ENCODE data around the gene EML5. TPM values are rescaled to one million over a fixed set of nuclear protein-coding genes. Genes with fewer than 3 reads are reported as not detected.

EML5 gene
- total RNA-seq, 3 donors from 2014 or later: 1.3 to 4.1 (median 1.4) TPM

DNA sequence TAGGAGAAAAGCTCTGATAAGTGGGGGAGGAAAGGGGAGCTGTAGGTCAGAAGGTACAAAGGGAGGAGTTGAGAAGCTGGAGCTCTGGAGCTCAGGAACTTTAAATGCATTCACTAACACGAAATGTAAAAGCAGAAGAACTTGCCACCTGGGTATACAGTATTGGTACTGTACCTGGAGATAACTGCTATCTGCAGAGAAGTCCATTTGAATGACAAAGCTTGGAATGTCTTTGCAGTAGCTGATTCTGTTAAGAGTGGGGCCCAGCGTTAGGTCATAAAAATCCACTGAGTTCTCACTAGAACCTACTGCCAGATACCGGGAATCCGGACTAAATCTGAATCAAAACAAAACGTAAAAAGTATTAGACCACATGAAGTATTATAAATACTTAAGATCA is 174.3 kb downstream of the EML5 start:
- no peak for TF ChIP-seq CTCF (IDR thresholded peaks at IDR 0.05)
- Histone ChIP-seq H3K36me3 (ENCODE audit: low read depth) (no peaks in the 10 kb centered on the region), H3K9me3 (no peaks in the 10 kb centered on the region), H3K4me3 (no peak overlapping the region), H3K4me1 (ENCODE audit: low read depth) (no peaks in the 10 kb centered on the region)
- ATAC-seq: no peak
- intact Hi-C loops (cut with DNase I, micrococcal nuclease): no loop called here
- no peak for DNase-seq

- no peak for DNase-seq
- no peaks in the 10 kb centered on the region for H3K4me1 ChIP-seq (ENCODE audit: low read depth)
- intact Hi-C loops (cut with DNase I, micrococcal nuclease): no loop called here
- no peaks in the 10 kb centered on the region for H3K36me3 ChIP-seq (ENCODE audit: low read depth)
- H3K4me3 ChIP-seq: no peak overlapping the region
- TF ChIP-seq CTCF (IDR thresholded peaks at IDR 0.05): no peak
- H3K9me3 ChIP-seq: no peaks in the 10 kb centered on the region
- no peak for ATAC-seq
Observed at GRCh38 chr14:88617479-88617878, 175.3 kb downstream of the EML5 start.

DNA sequence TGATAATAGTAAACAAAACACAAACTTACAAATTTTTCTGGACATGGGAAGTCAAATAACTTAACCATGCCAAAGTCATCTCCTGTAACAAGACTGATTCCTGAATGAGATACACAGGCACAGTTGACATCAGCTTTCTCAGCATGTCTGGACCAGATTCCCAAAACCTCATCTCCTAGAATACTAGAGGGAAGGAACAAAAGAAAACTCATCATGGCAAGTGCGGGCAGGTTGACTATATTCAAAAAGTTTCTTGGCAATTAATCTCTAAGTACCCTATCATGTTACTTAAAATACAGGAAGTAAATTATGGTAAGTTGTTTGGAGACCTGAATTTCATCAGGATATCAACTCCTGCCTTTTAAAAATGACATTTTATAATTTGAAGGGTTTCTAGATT is 176.1 kb downstream of the EML5 start:
- intact Hi-C loops (cut with DNase I, micrococcal nuclease): no loop called here
- Histone ChIP-seq H3K4me1 (ENCODE audit: low read depth) (no peaks in the 10 kb centered on the region), H3K36me3 (ENCODE audit: low read depth) (no peaks in the 10 kb centered on the region), H3K9me3 (no peaks in the 10 kb centered on the region), H3K4me3 (no peak overlapping the region)
- no peak for DNase-seq
- ATAC-seq: no peak
- TF ChIP-seq CTCF (IDR thresholded peaks at IDR 0.05): no peak

- intact Hi-C loops (cut with DNase I, micrococcal nuclease): no loop called here
- ATAC-seq (no peak), DNase-seq (no peak)
- H3K4me3 ChIP-seq: no peak overlapping the region
- TF ChIP-seq CTCF (IDR thresholded peaks at IDR 0.05): no peak
- H3K4me1 ChIP-seq (ENCODE audit: low read depth): no peaks in the 10 kb centered on the region
- peaks cover 8% of the 10 kb centered on the region for H3K36me3 ChIP-seq (ENCODE audit: low read depth)
- H3K9me3 ChIP-seq: no peaks in the 10 kb centered on the region
Observed at GRCh38 chr14:88614218-88614907, 178.4 kb downstream of the EML5 start.

DNA sequence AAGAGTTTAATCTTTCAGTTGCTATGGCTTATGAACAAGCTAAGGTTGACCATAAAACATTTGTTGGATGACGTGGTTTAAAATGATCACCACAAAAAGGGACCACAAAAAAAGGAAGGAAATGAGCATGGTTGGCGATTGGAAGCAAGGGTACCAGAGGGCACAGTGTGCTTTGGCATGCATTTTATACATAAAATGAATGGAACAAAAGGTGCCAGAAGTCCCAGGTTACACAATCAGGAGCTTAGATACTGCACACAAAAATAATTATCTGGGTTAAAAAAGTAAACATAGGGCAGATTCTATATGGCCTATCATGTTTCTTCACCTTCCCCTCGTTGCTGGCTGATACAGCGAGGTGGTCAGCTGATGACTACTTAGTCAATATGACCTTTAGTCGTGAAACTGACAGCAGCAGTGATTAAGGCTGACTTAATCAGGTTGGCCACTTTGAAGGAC is 179.2 kb downstream of the EML5 start:
- Histone ChIP-seq H3K4me3 (no peak overlapping the region), H3K9me3 (no peaks in the 10 kb centered on the region), H3K36me3 (ENCODE audit: low read depth) (peaks cover 8% of the 10 kb centered on the region), H3K4me1 (ENCODE audit: low read depth) (no peaks in the 10 kb centered on the region)
- ATAC-seq (peak; percentile 29), DNase-seq (no peak)
- intact Hi-C loops (cut with DNase I, micrococcal nuclease): no loop called here
- no peak for TF ChIP-seq CTCF (IDR thresholded peaks at IDR 0.05)

DNA sequence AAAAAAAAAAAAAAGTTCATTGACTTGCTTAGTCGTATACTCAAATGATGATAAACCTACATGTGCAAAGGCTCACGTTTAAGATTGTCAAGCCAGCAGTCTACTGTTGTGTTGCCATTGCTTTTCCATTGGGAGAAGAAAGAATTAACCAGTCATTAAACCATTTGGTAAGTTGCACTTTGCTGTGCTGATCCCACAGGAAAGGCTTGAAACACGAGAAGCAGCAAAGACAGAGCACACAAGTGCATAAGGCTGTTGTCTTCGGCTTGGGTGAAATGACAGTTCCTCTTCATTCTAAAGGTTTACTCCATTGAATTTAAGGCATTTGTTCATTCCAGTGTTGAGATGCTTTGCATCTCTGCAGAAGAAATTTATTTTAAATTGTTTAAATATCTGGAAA is 179.8 kb downstream of the EML5 start:
- ATAC-seq (no peak), DNase-seq (no peak)
- Histone ChIP-seq H3K4me3 (no peak overlapping the region), H3K9me3 (no peaks in the 10 kb centered on the region), H3K4me1 (ENCODE audit: low read depth) (no peaks in the 10 kb centered on the region), H3K36me3 (ENCODE audit: low read depth) (peaks cover 8% of the 10 kb centered on the region)
- TF ChIP-seq CTCF (IDR thresholded peaks at IDR 0.05): no peak
- intact Hi-C loops (cut with DNase I, micrococcal nuclease): no loop called here

Measured in mucosa of descending colon (tissue), 3 donors.